GM19467 (cell line): ENCODE results near the gene MAST4.

Experiments used
- ATAC-seq: cut with Tn5 transposase; IDR thresholded peaks from one replicate; pipeline ENCODE4 v1.9.1; 2021; ENCODE audit warnings: mild to moderate bottlenecking, moderate library complexity; ENCODE audit not compliant: unreplicated experiment

The MAST4 gene

GRCh38 chr5:67009028-67009427, 412.8 kb downstream of the MAST4 start:
- no peak for ATAC-seq

GRCh38 chr5:67010684-67011409, 414.7 kb downstream of the MAST4 start:
- ATAC-seq = no peak

- ATAC-seq = no peak
Observed at GRCh38 chr5:67011422-67011821, 415.2 kb downstream of the MAST4 start.

GRCh38 chr5:67012171-67012570, 416.0 kb downstream of the MAST4 start:
- no peak for ATAC-seq

- no peak for ATAC-seq
Observed at GRCh38 chr5:67013719-67014118, 417.5 kb downstream of the MAST4 start.

GRCh38 chr5:67014191-67014590, 418.0 kb downstream of the MAST4 start:
- ATAC-seq = no peak

- ATAC-seq = no peak
Observed at GRCh38 chr5:67014957-67015400, 418.8 kb downstream of the MAST4 start.

- ATAC-seq = no peak
Observed at GRCh38 chr5:67015541-67016191, 419.5 kb downstream of the MAST4 start.

GRCh38 chr5:67019065-67019845, 423.1 kb downstream of the MAST4 start:
- no peak for ATAC-seq

GRCh38 chr5:67020096-67020615, 424.0 kb downstream of the MAST4 start:
- ATAC-seq = no peak

- ATAC-seq = no peak
Observed at GRCh38 chr5:67021031-67021430, 424.8 kb downstream of the MAST4 start.

GRCh38 chr5:67021521-67021920, 425.3 kb downstream of the MAST4 start:
- ATAC-seq = no peak

GRCh38 chr5:67021962-67022361, 425.8 kb downstream of the MAST4 start:
- ATAC-seq = no peak

- ATAC-seq = no peak
Observed at GRCh38 chr5:67025457-67025856, 429.3 kb downstream of the MAST4 start.

GRCh38 chr5:67026278-67026677, 430.1 kb downstream of the MAST4 start:
- ATAC-seq = no peak

GRCh38 chr5:67027171-67027570, 431.0 kb downstream of the MAST4 start:
- no peak for ATAC-seq

GRCh38 chr5:67028371-67028770, 432.2 kb downstream of the MAST4 start:
- ATAC-seq = no peak

GRCh38 chr5:67028941-67029340, 432.7 kb downstream of the MAST4 start:
- ATAC-seq = no peak

GRCh38 chr5:67029481-67029880, 433.3 kb downstream of the MAST4 start:
- ATAC-seq = no peak

- ATAC-seq = no peak
Observed at GRCh38 chr5:67030289-67031056, 434.3 kb downstream of the MAST4 start.

- no peak for ATAC-seq
Observed at GRCh38 chr5:67031057-67031443, 434.9 kb downstream of the MAST4 start.
